Measurements from ENCODE around the gene HPX. TPM values are rescaled to one million over a fixed set of nuclear protein-coding genes. Genes with fewer than 3 reads are reported as not detected.
"Not testable (repeated sequence)": the region's sequence is repeated elsewhere in the genome, so short reads cannot be mapped to it uniquely, and the experiment has no call there.

Gene HPX
- total RNA-seq, 1 donor, result not detected

DNA sequence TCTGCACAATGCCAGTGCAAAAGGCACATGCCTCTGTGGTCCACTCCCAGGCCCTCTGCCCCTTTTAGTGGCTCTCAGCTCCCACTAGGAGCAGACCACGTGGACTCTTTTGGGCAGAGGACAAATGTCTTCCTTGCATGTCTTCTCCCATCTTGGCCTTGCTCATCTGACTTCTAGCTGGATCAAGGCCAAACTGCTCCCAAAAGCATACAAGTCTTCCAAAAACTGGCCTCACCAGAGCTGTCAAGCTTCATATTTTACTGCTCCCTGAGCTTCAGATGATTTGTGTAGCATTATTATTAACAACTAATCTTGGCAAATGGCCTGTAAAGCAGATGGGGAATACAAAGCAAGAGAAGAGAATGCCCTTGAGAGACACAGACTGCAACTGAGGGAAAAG lies 43.6 kb downstream of the HPX start:
- TF ChIP-seq, protein P1, sequence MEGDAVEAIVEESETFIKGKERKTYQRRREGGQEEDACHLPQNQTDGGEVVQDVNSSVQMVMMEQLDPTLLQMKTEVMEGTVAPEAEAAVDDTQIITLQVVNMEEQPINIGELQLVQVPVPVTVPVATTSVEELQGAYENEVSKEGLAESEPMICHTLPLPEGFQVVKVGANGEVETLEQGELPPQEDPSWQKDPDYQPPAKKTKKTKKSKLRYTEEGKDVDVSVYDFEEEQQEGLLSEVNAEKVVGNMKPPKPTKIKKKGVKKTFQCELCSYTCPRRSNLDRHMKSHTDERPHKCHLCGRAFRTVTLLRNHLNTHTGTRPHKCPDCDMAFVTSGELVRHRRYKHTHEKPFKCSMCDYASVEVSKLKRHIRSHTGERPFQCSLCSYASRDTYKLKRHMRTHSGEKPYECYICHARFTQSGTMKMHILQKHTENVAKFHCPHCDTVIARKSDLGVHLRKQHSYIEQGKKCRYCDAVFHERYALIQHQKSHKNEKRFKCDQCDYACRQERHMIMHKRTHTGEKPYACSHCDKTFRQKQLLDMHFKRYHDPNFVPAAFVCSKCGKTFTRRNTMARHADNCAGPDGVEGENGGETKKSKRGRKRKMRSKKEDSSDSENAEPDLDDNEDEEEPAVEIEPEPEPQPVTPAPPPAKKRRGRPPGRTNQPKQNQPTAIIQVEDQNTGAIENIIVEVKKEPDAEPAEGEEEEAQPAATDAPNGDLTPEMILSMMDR (IDR thresholded peaks at IDR 0.05; ENCODE audit: insufficient read depth, low read depth, low read length), result no peak
- no peak for DNase-seq (ENCODE audit: low read depth)
- no peak overlapping the region for H3K4me3 ChIP-seq (ENCODE audit: low read depth, low read length)

DNA sequence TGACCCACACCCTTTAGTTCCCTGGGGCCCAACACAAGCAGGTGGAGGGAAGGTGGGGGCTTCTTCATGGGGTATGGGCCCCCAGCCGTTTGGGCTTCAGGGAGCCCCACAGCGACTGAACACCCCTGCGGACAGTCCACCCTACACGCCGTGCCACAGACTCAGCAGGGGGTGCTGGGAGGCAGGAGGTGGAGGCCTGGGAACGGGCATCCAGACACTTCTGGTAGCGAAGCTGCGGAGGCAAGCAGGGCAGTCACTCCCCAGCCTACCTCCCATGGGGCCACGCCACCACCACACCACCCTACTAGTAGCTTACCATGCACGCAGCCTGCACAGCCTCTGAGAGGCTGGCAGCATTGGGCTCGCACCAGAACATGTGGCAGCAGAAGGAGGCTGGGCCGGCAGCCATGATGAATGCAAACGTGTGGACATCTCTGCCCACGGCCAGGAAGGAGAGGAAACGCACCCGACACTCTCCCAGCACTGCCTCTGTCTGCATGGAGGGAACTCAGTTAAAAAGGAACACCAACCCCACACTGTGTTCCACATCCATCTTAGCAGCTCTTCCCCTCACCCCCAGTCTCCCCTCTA lies 45.2 kb downstream of the HPX start:
- TF ChIP-seq, protein P1 (IDR thresholded peaks at IDR 0.05; ENCODE audit: insufficient read depth, low read depth, low read length), result no peak
- no peak for DNase-seq (ENCODE audit: low read depth)
- H3K4me3 ChIP-seq (ENCODE audit: low read depth, low read length), result no peak overlapping the region

DNA sequence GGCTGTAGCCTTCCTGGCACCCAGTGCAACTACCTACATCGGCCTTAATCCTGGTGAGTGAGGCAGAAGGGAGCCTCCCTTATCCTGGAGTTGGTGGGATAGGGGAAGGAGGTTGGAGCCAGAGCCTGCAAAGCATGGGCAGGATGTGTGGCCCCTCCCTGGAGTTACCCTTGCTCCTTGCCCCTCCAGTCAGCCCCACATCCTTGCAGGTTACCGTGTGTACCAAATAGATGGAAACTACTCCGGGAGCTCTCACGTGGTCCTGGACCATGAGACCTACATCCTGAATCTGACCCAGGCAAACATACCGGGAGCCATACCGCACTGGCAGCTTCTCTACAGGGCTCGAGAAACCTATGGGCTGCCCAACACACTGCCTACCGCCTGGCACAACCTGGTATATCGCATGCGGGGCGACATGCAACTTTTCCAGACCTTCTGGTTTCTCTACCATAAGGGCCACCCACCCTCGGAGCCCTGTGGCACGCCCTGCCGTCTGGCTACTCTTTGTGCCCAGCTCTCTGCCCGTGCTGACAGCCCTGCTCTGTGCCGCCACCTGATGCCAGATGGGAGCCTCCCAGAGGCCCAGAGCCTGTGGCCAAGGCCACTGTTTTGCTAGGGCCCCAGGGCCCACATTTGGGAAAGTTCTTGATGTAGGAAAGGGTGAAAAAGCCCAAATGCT lies 46.7 kb downstream of the HPX start:
- TF ChIP-seq, protein P1 (IDR thresholded peaks at IDR 0.05; ENCODE audit: insufficient read depth, low read depth, low read length), result no peak
- DNase-seq (ENCODE audit: low read depth), result no peak
- no peak overlapping the region for H3K4me3 ChIP-seq (ENCODE audit: low read depth, low read length)

DNA sequence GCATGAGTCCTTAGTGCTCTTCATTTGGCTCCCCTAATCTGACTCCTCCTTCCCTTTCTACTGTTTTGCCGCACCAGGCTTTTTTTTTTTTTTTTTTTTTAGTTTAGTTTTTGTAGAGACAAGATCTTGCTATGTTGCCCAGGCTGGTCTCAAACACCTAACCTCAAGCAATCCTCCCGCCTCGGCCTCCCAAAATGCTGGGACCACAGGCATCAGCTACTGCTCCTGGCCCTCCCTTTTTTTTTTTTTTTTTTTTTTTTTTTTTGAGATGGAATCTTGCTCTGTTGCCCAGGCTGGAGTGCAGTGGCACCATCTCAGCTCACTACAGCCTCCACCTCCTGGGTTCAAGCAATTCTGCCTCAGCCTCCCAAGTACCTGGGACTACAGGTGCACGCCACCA lies 48.5 kb downstream of the HPX start:
- not testable (repeated sequence) for H3K4me3 ChIP-seq (ENCODE audit: low read depth, low read length); DNase-seq (ENCODE audit: low read depth)

DNA sequence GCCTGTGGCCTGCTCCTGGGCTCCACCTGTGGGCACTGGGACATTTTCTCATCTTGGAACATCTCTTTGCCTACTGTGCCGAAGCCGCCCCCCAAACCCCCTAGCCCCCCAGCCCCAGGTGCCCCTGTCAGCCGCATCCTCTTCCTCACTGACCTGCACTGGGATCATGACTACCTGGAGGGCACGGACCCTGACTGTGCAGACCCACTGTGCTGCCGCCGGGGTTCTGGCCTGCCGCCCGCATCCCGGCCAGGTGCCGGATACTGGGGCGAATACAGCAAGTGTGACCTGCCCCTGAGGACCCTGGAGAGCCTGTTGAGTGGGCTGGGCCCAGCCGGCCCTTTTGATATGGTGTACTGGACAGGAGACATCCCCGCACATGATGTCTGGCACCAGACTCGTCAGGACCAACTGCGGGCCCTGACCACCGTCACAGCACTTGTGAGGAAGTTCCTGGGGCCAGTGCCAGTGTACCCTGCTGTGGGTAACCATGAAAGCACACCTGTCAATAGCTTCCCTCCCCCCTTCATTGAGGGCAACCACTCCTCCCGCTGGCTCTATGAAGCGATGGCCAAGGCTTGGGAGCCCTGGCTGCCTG lies 49.2 kb downstream of the HPX start:
- H3K4me3 ChIP-seq (ENCODE audit: low read depth, low read length), result peak overlapping the region; percentile 82
- TF ChIP-seq, protein P1 (IDR thresholded peaks at IDR 0.05; ENCODE audit: insufficient read depth, low read depth, low read length), result no peak
- DNase-seq (ENCODE audit: low read depth), result no peak

DNA sequence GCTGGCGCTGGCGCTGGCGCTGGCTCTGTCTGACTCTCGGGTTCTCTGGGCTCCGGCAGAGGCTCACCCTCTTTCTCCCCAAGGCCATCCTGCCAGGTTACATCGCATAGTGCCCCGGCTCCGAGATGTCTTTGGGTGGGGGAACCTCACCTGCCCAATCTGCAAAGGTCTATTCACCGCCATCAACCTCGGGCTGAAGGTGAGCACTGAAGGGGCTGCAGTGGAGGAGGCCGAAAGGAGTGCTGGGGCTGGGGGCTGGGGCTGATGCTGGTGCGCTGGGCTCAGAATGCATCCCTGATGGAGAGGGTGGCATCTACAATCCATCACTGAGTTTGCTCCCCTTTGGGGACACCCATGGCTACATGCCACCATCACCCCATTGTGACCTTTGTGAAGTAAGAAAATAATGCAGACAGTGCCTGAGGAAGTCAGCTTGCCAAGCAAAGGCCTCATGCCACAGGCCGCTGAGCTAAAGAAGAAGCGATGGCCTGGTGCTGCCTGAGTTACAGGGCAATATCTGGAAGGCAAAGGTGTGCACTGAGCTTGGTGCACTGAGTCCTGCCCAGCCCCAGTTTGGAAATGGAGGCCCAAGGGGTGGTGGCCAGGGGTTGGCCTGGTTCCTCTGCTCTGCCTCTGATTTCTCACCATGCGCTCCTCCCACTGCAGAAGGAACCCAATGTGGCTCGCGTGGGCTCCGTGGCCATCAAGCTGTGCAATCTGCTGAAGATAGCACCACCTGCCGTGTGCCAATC lies 49.9 kb downstream of the HPX start:
- TF ChIP-seq, protein P1 (IDR thresholded peaks at IDR 0.05; ENCODE audit: insufficient read depth, low read depth, low read length), result no peak

More for the DNA sequence above, 49.9 kb downstream of the HPX start:
- H3K4me3 ChIP-seq (ENCODE audit: low read depth, low read length), result peak overlapping the region; percentile 82
- DNase-seq (ENCODE audit: low read depth), result no peak
